H9 (cell line): Measurements from ENCODE around the gene MPST. TPM values are rescaled to one million over a fixed set of nuclear protein-coding genes. Genes with fewer than 3 reads are reported as not detected.

Source experiments
- DNase-seq: peaks from one replicate; pipeline ENCODE4 v3.0.0-alpha.2; 2017
- H2AFZ ChIP-seq: one replicate; pipeline ENCODE4 v1.6.1; 2013; ENCODE audit warnings: mild to moderate bottlenecking, low read length, control low read depth, moderate library complexity
- H2AK5ac ChIP-seq: 2 replicates; pipeline ENCODE4 v1.6.1; 2013; ENCODE audit warnings: low read length, control low read depth, mixed read lengths; ENCODE audit not compliant: insufficient read length
- H2BK120ac ChIP-seq: one replicate; pipeline ENCODE4 v1.6.1; 2013; ENCODE audit warnings: low read depth, mild to moderate bottlenecking, low read length, control low read depth, inconsistent platforms; ENCODE audit not compliant: poor library complexity, severe bottlenecking
- H2BK12ac ChIP-seq: 2 replicates; pipeline ENCODE4 v1.6.1; 2013; ENCODE audit warnings: low read length, control low read depth, mixed read lengths, low read depth; ENCODE audit not compliant: insufficient read length
- H2BK15ac ChIP-seq: 2 replicates; pipeline ENCODE4 v1.6.1; 2013; ENCODE audit warnings: low read depth, low read length, control low read depth
- H2BK20ac ChIP-seq: one replicate; pipeline ENCODE4 v1.6.1; 2013; ENCODE audit warnings: low read depth, mild to moderate bottlenecking, low read length, control low read depth, inconsistent platforms; ENCODE audit not compliant: poor library complexity, severe bottlenecking
- H2BK5ac ChIP-seq: 2 replicates; pipeline ENCODE4 v1.6.1; 2013; ENCODE audit warnings: low read length, control low read depth, mixed read lengths; ENCODE audit not compliant: insufficient read length
- H3K14ac ChIP-seq: 2 replicates; pipeline ENCODE4 v1.6.1; 2013; ENCODE audit warnings: low read length, control low read depth; ENCODE audit not compliant: insufficient read depth
- H3K18ac ChIP-seq: 2 replicates; pipeline ENCODE4 v1.6.1; 2013; ENCODE audit warnings: low read depth, mild to moderate bottlenecking, mixed read lengths, low read length, control low read depth; ENCODE audit not compliant: insufficient read length
- H3K23ac ChIP-seq: 2 replicates; pipeline ENCODE4 v1.6.1; 2013; ENCODE audit warnings: low read length, control low read depth, mixed read lengths, low read depth; ENCODE audit not compliant: insufficient read length
- H3K23me2 ChIP-seq: 2 replicates; pipeline ENCODE4 v1.6.1; 2013; ENCODE audit warnings: low read depth, mild to moderate bottlenecking, mixed read lengths, low read length, control low read depth; ENCODE audit not compliant: insufficient read length, poor library complexity, severe bottlenecking
- H3K27ac ChIP-seq: 2 replicates; pipeline ENCODE4 v1.5.1; 2013; ENCODE audit warnings: low read length, control low read depth, mixed read lengths, low read depth; ENCODE audit not compliant: insufficient read length
- H3K27me3 ChIP-seq: 2 replicates; pipeline ENCODE4 v1.6.1; 2013; ENCODE audit warnings: low read length, control low read depth, inconsistent platforms; ENCODE audit not compliant: insufficient read depth
- H3K4ac ChIP-seq: 2 replicates; pipeline ENCODE4 v1.6.1; 2013; ENCODE audit warnings: low read depth, mild to moderate bottlenecking, control low read depth, inconsistent platforms, low read length, moderate library complexity
- H3K4me1 ChIP-seq: 2 replicates; pipeline ENCODE4 v1.6.1; 2013; ENCODE audit warnings: low read length, control low read depth, inconsistent platforms; ENCODE audit not compliant: insufficient read depth
- H3K4me2 ChIP-seq: 2 replicates; pipeline ENCODE4 v1.6.1; 2013; ENCODE audit warnings: low read length, control low read depth, mixed read lengths; ENCODE audit not compliant: insufficient read length, insufficient read depth
- H3K56ac ChIP-seq: 2 replicates; pipeline ENCODE4 v1.6.1; 2013; ENCODE audit warnings: low read depth, mild to moderate bottlenecking, mixed read lengths, low read length, control low read depth; ENCODE audit not compliant: insufficient read length
- H3K79me1 ChIP-seq: 2 replicates; pipeline ENCODE4 v1.6.1; 2013; ENCODE audit warnings: low read depth, mild to moderate bottlenecking, moderate library complexity, low read length, control low read depth, inconsistent platforms; ENCODE audit not compliant: insufficient read depth, poor library complexity, severe bottlenecking
- H3K79me2 ChIP-seq: 2 replicates; pipeline ENCODE4 v1.6.1; 2013; ENCODE audit warnings: low read length, control low read depth, inconsistent platforms; ENCODE audit not compliant: insufficient read depth
- H3K9ac ChIP-seq: 2 replicates; pipeline ENCODE4 v1.6.1; 2013; ENCODE audit warnings: low read length, control low read depth, mixed read lengths; ENCODE audit not compliant: insufficient read length; ENCODE audit errors: extremely low read depth
- H3K9me3 ChIP-seq: one replicate; pipeline ENCODE4 v1.6.1; 2013; ENCODE audit warnings: low read depth, low read length, inconsistent platforms; ENCODE audit not compliant: control insufficient read depth
- H3T11ph ChIP-seq: one replicate; pipeline ENCODE4 v1.6.1; 2013; ENCODE audit warnings: mild to moderate bottlenecking, low read length, control low read depth, inconsistent platforms
- H4K20me1 ChIP-seq: one replicate; pipeline ENCODE4 v1.6.1; 2013; ENCODE audit not compliant: control insufficient read depth, insufficient read length, insufficient read depth
- H4K5ac ChIP-seq: 2 replicates; pipeline ENCODE4 v1.6.1; 2013; ENCODE audit warnings: low read depth, mild to moderate bottlenecking, mixed read lengths, low read length, control low read depth; ENCODE audit not compliant: insufficient read length
- H4K8ac ChIP-seq: replicated peaks from 2 replicates; pipeline ENCODE4 v1.6.1; 2013; ENCODE audit warnings: low read length, control low read depth, mixed read lengths, low read depth; ENCODE audit not compliant: insufficient read length
- H4K91ac ChIP-seq: 2 replicates; pipeline ENCODE4 v1.6.1; 2013; ENCODE audit warnings: low read depth, mild to moderate bottlenecking, moderate library complexity, mixed read lengths, low read length, control low read depth; ENCODE audit not compliant: insufficient read length
- H3K27ac Mint-ChIP-seq, 3 experiments: 2 replicates in 2 of 3; 3 replicates in 1 of 3; pipeline ENCODE4 v1.8.0; 2020 to 2021; ENCODE audit warnings: mixed read lengths in 3 of 3, mild to moderate bottlenecking in 1 of 3, moderate library complexity in 1 of 3
- H3K27me3 Mint-ChIP-seq: 2 replicates; pipeline ENCODE4 v1.8.0; 2021; ENCODE audit warnings: low read depth, mild to moderate bottlenecking, moderate library complexity, mixed read lengths
- H3K36me3 Mint-ChIP-seq, 3 experiments: 2 replicates in 2 of 3; 3 replicates in 1 of 3; pipeline ENCODE4 v1.8.0; 2020 to 2021; ENCODE audit warnings: low read depth in 3 of 3, mixed read lengths in 3 of 3; ENCODE audit not compliant: insufficient read depth in 1 of 3
- H3K4me1 Mint-ChIP-seq, 2 experiments: 2 replicates each; pipeline ENCODE4 v1.8.0; 2020; ENCODE audit warnings: mixed read lengths in 2 of 2
- H3K4me3 Mint-ChIP-seq, 2 experiments: 2 replicates in 1 of 2; 3 replicates in 1 of 2; pipeline ENCODE4 v1.8.0; 2020 to 2021; ENCODE audit warnings: mild to moderate bottlenecking in 2 of 2, mixed read lengths in 2 of 2, moderate library complexity in 1 of 2
- H3K9me3 Mint-ChIP-seq, 2 experiments: 2 replicates in 1 of 2; 3 replicates in 1 of 2; pipeline ENCODE4 v1.8.0; 2020; ENCODE audit warnings: mild to moderate bottlenecking in 2 of 2, mixed read lengths in 2 of 2, moderate library complexity in 1 of 2
- CTCF ChIP-seq: fragments of 200-600 bp; sonication (generic); conservative IDR thresholded peaks from 3 replicates; pipeline ENCODE4 v1.8.0; 2021; ENCODE audit warnings: antibody characterized with exemption, mild to moderate bottlenecking
- WGBS: extraction: QIAGEN DNeasy Blood & Tissue Kit; methylation state at CpG from one replicate; pipeline ENCODE4 v1.1.7; 2013; ENCODE audit warnings: missing lambda C conversion rate, low lambda C conversion rate, mixed read lengths; ENCODE audit not compliant: insufficient read length; ENCODE audit errors: extremely low coverage; 5-methylcytosine and 5-hydroxymethylcytosine counted together
- total RNA-seq: library from RNA; stranded (reverse); gene quantifications from 2 replicates; pipeline ENCODE4 v1.2.1, GENCODE V29; 2021

The MPST gene
- total RNA-seq, 1 experiment from 2014 or later: 70.5 TPM

- Histone ChIP-seq H3K56ac (no peak overlapping the region), H3K9me3 (no peaks in the 10 kb centered on the region), H4K20me1 (no peaks in the 10 kb centered on the region), H2BK120ac (no peak overlapping the region), H4K5ac (no peak overlapping the region), H3K23ac (no peak overlapping the region), H2BK5ac (no peak overlapping the region), H3K27ac (no peak overlapping the region), H3K27me3 (no peaks in the 10 kb centered on the region), H4K91ac (no peak overlapping the region), H3K4ac (no peak overlapping the region), H3T11ph (no peak overlapping the region), H3K18ac (no peak overlapping the region), H2AK5ac (no peak overlapping the region), H3K4me2 (no peak overlapping the region), H2BK12ac (no peak overlapping the region), H3K79me2 (no peaks in the 10 kb centered on the region), H4K8ac (no peak overlapping the region), H2BK20ac (no peak overlapping the region), H2BK15ac (no peak overlapping the region), H3K79me1 (no peaks in the 10 kb centered on the region), H3K14ac (no peak overlapping the region), H3K23me2 (no peaks in the 10 kb centered on the region), H2AFZ (no peak overlapping the region), H3K9ac (no peak overlapping the region), H3K4me1 (no peaks in the 10 kb centered on the region)
- peaks cover 53% of the 10 kb centered on the region for H3K27me3 Mint-ChIP-seq
- no peak overlapping the region for H3K4me3 Mint-ChIP-seq
- no peak for TF ChIP-seq CTCF
- no peak for DNase-seq
- no peaks in the 10 kb centered on the region; a peak in 2 of 7 replicates for H3K36me3 Mint-ChIP-seq
- H3K4me1 Mint-ChIP-seq: peaks cover 6 to 7% of the 10 kb centered on the region in 2 experiments; a peak in 2 of 4 replicates
- peaks cover 2% of the 10 kb centered on the region in 2 experiments; a peak in 1 of 5 replicates for H3K9me3 Mint-ChIP-seq
- WGBS: no CpG with 5 or more reads among the region's 2 CpGs
- H3K27ac Mint-ChIP-seq: no peak overlapping the region
Measured at GRCh38 chr22:37009490-37009889, 10.1 kb upstream of the MPST start.
